H1 (cell line): ENCODE measurements around the gene TEN1. TPM values are rescaled to one million over a fixed set of nuclear protein-coding genes. Genes with fewer than 3 reads are reported as not detected.

Experiments
- CTCF ChIA-PET: fragments of 300-600 bp; sonication (Branson Sonifier 250); formaldehyde crosslinking; loops from one replicate; lab custom pipeline; 2021; ENCODE audit not compliant: partially characterized antibody; lab: Charles Lee
- POLR2A ChIA-PET: fragments of 300-600 bp; sonication (Branson Sonifier 250); formaldehyde crosslinking; loops from one replicate; lab custom pipeline; 2021; ENCODE audit warnings: inconsistent platforms; ENCODE audit not compliant: partially characterized antibody; lab: Charles Lee
- DNase-seq, 2 experiments: peaks; one replicate each; pipeline versions ENCODE4 v3.0.0 to v3.0.0-alpha.2; 2010 to 2022; ENCODE audit warnings: low spot score in 2 of 2, low read depth in 1 of 2, mixed read lengths in 1 of 2
- FAIRE-seq: peaks from 2 replicates; lab custom pipeline; 2011; peaks lifted over from hg19 to GRCh38; lab: Jason Lieb, UNC
- H2AFZ ChIP-seq: 2 replicates; pipeline ENCODE4 v1.8.1; 2012; ENCODE audit warnings: low read length, inconsistent platforms
- H2AK5ac ChIP-seq: 2 replicates; pipeline ENCODE4 v1.6.1; 2013; ENCODE audit warnings: low read depth, low read length
- H2BK120ac ChIP-seq: replicated peaks from 2 replicates; pipeline ENCODE3; 2013; ENCODE audit warnings: low read depth, low read length, inconsistent platforms
- H2BK12ac ChIP-seq: 2 replicates; pipeline ENCODE4 v1.6.1; 2013; ENCODE audit warnings: low read depth, low read length
- H2BK15ac ChIP-seq: 2 replicates; pipeline ENCODE4 v1.6.1; 2013; ENCODE audit warnings: low read length
- H2BK20ac ChIP-seq: 2 replicates; pipeline ENCODE4 v1.6.1; 2013; ENCODE audit warnings: low read length
- H2BK5ac ChIP-seq: 2 replicates; pipeline ENCODE4 v1.6.1; 2013; ENCODE audit warnings: low read depth, low read length
- H3K14ac ChIP-seq: 2 replicates; pipeline ENCODE4 v1.6.1; 2013; ENCODE audit warnings: inconsistent platforms; ENCODE audit not compliant: insufficient read length
- H3K18ac ChIP-seq: 2 replicates; pipeline ENCODE4 v1.6.1; 2013; ENCODE audit warnings: low read length; ENCODE audit errors: extremely low read depth
- H3K23ac ChIP-seq: 2 replicates; pipeline ENCODE4 v1.6.1; 2013; ENCODE audit warnings: inconsistent platforms; ENCODE audit not compliant: insufficient read length
- H3K23me2 ChIP-seq: 2 replicates; pipeline ENCODE4 v1.6.1; 2013; ENCODE audit warnings: low read depth, low read length
- H3K27ac ChIP-seq: 2 replicates; pipeline ENCODE4 v1.6.1; 2011; ENCODE audit warnings: low read depth, low read length, inconsistent platforms
- H3K27me3 ChIP-seq, 4 experiments: replicated peaks in 1 of 4; 1 replicate in 1 of 4; 2 replicates in 3 of 4; pipeline versions ENCODE4 v1.6.1 to v1.8.1; 2011 to 2013; ENCODE audit warnings: low read length in 3 of 4, mild to moderate bottlenecking in 3 of 4, inconsistent platforms in 2 of 4, mixed read lengths in 2 of 4, moderate library complexity in 1 of 4; ENCODE audit not compliant: control insufficient read depth in 3 of 4, insufficient read depth in 3 of 4; ENCODE audit errors: extremely low read depth in 1 of 4
- H3K36me3 ChIP-seq, 4 experiments: 2 replicates each; pipeline versions ENCODE4 v1.6.1 to v1.8.1; 2011 to 2013; ENCODE audit warnings: mild to moderate bottlenecking in 4 of 4, low read length in 3 of 4, moderate library complexity in 2 of 4, control low read depth in 1 of 4, inconsistent platforms in 1 of 4; ENCODE audit not compliant: insufficient read depth in 4 of 4, control insufficient read depth in 2 of 4
- H3K4ac ChIP-seq: replicated peaks from 2 replicates; pipeline ENCODE3; 2013; ENCODE audit warnings: low read length, low read depth, mixed read lengths, inconsistent platforms; ENCODE audit not compliant: insufficient read length
- H3K4me1 ChIP-seq, 4 experiments: replicated peaks in 1 of 4; 1 replicate in 1 of 4; 2 replicates in 3 of 4; pipeline versions ENCODE4 v1.6.1 to v1.8.1; 2011 to 2013; ENCODE audit warnings: low read length in 3 of 4, inconsistent platforms in 2 of 4, mixed read lengths in 1 of 4; ENCODE audit not compliant: insufficient read depth in 4 of 4, control insufficient read depth in 3 of 4
- H3K4me2 ChIP-seq, 2 experiments: 2 replicates each; pipeline versions ENCODE4 v1.6.1 to v1.8.1; 2011 to 2013; ENCODE audit warnings: low read depth in 2 of 2, low read length in 2 of 2, control low read depth in 1 of 2, inconsistent platforms in 1 of 2, mild to moderate bottlenecking in 1 of 2; ENCODE audit not compliant: insufficient read depth in 1 of 2
- H3K4me3 ChIP-seq, 4 experiments: fragments of 200-600, 300-600 bp in 1 of 4; sonication (generic), shearing (Covaris generic), sonication (Bioruptor Twin) in 1 of 4; 2 replicates each; pipeline versions ENCODE4 v1.5.1 to v1.8.1; 2011 to 2016; ENCODE audit warnings: low read length in 4 of 4, low read depth in 3 of 4, control low read depth in 2 of 4, inconsistent platforms in 2 of 4, mild to moderate bottlenecking in 2 of 4, mixed read lengths in 1 of 4, moderate library complexity in 1 of 4; ENCODE audit not compliant: insufficient read depth in 2 of 4; ENCODE audit errors: extremely low read depth in 1 of 4
- H3K56ac ChIP-seq: replicated peaks from 2 replicates; pipeline ENCODE3; 2013; ENCODE audit warnings: low read depth, mild to moderate bottlenecking, mixed read lengths, low read length, inconsistent platforms; ENCODE audit not compliant: insufficient read length
- H3K79me1 ChIP-seq: 2 replicates; pipeline ENCODE4 v1.6.1; 2013; ENCODE audit warnings: low read depth, low read length, control low read depth
- H3K79me2 ChIP-seq, 2 experiments: 2 replicates each; pipeline versions ENCODE4 v1.6.1 to v1.8.1; 2012 to 2013; ENCODE audit warnings: low read length in 2 of 2, mild to moderate bottlenecking in 2 of 2, inconsistent platforms in 1 of 2; ENCODE audit not compliant: insufficient read depth in 2 of 2, control insufficient read depth in 1 of 2
- H3K9ac ChIP-seq, 4 experiments: replicated peaks in 1 of 4; 1 replicate in 1 of 4; 2 replicates in 3 of 4; pipeline versions ENCODE4 v1.6.1 to v1.8.1; 2011 to 2013; ENCODE audit warnings: low read depth in 3 of 4, low read length in 3 of 4, control low read depth in 2 of 4, mild to moderate bottlenecking in 2 of 4, moderate library complexity in 2 of 4, inconsistent platforms in 1 of 4; ENCODE audit errors: extremely low read depth in 1 of 4
- H3K9me3 ChIP-seq, 2 experiments: 2 replicates each; pipeline versions ENCODE4 v1.6.1 to v1.8.1; 2012 to 2013; ENCODE audit warnings: mild to moderate bottlenecking in 2 of 2, moderate library complexity in 2 of 2, control low read depth in 1 of 2, inconsistent platforms in 1 of 2, low read depth in 1 of 2, low read length in 1 of 2, mixed read lengths in 1 of 2; ENCODE audit not compliant: insufficient read depth in 2 of 2
- H4K20me1 ChIP-seq, 2 experiments: replicated peaks in 1 of 2; 2 replicates each; pipeline versions ENCODE3 to v1.8.1; 2011 to 2013; ENCODE audit warnings: inconsistent platforms in 2 of 2, low read length in 2 of 2, mild to moderate bottlenecking in 1 of 2; ENCODE audit not compliant: insufficient read depth in 2 of 2, control insufficient read depth in 1 of 2
- H4K5ac ChIP-seq: 2 replicates; pipeline ENCODE4 v1.6.1; 2013; ENCODE audit warnings: low read length, low read depth, mixed read lengths, inconsistent platforms; ENCODE audit not compliant: insufficient read length
- H4K8ac ChIP-seq: 2 replicates; pipeline ENCODE4 v1.8.0; 2013; ENCODE audit warnings: mild to moderate bottlenecking, moderate library complexity, low read length, inconsistent platforms; ENCODE audit not compliant: insufficient read depth; ENCODE audit errors: extremely low read depth
- H4K91ac ChIP-seq: replicated peaks from 2 replicates; pipeline ENCODE3; 2013; ENCODE audit warnings: low read length, mixed read lengths, inconsistent platforms; ENCODE audit not compliant: insufficient read length
- CBX8 ChIP-seq: fragments of 300-800, 300-1000 bp; sonication (generic); IDR thresholded peaks from 2 replicates; pipeline ENCODE4 v1.7.1; 2016; ENCODE audit warnings: low read depth, low read length, borderline replicate concordance
- RAD21 ChIP-seq, 2 experiments: IDR thresholded peaks in 1 of 2; conservative IDR thresholded peaks in 1 of 2; 2 replicates each; pipeline ENCODE4 v1.6.1; 2011; ENCODE audit warnings: low read depth in 2 of 2, low read length in 2 of 2, improper control_type of control experiment in 1 of 2, inconsistent platforms in 1 of 2, mild to moderate bottlenecking in 1 of 2, moderate library complexity in 1 of 2
- RFX5 ChIP-seq: IDR thresholded peaks from 2 replicates; pipeline ENCODE4 v1.6.1; 2011; ENCODE audit warnings: low read depth, low read length, improper control_type of control experiment, borderline replicate concordance
- SAP30 ChIP-seq: fragments of 300-600 bp; sonication (generic); IDR thresholded peaks from 2 replicates; pipeline ENCODE4 v1.7.1; 2012; ENCODE audit warnings: low read length, moderate library complexity, mild to moderate bottlenecking, inconsistent platforms; ENCODE audit not compliant: insufficient read depth, insufficient replicate concordance
- SP4 ChIP-seq: IDR thresholded peaks from 2 replicates; pipeline ENCODE4 v1.6.1; 2012; ENCODE audit warnings: low read length, inconsistent platforms
- WGBS, 2 experiments: shearing (Covaris generic) in 1 of 2; methylation state at CpG; one replicate each; pipeline versions ENCODE4 v1.1.6 to v1.1.7; 2013 to 2015; ENCODE audit warnings: low lambda C conversion rate in 2 of 2, mixed read lengths in 2 of 2, inconsistent platforms in 1 of 2, low coverage in 1 of 2, missing lambda C conversion rate in 1 of 2; ENCODE audit not compliant: insufficient replicate concordance in 2 of 2, insufficient coverage in 1 of 2, insufficient read length in 1 of 2; ENCODE audit errors: extremely low coverage in 1 of 2, missing lambda C conversion rate in 1 of 2; 5-methylcytosine and 5-hydroxymethylcytosine counted together
- polyA plus RNA-seq, 7 experiments: library from polyadenylated mRNA; depleted of rRNA in 3 of 7; stranded (reverse) in 5 of 7; unstranded in 2 of 7; fragments of >200 nt in 5 of 7; fragments of 200-250 nt in 2 of 7; gene quantifications; 1 replicate in 5 of 7; 2 replicates in 1 of 7; 4 replicates in 1 of 7; pipeline versions ENCODE4 v1.2.1 to v1.2.3, GENCODE V29; 2011 to 2013; ENCODE audit warnings: missing spikeins in 2 of 7, mixed read lengths in 2 of 7
- total RNA-seq: library from RNA; stranded (reverse); fragmentation: NEBNext Ultra II Directional; extraction: Animal tissue kit (Norgen Biotek cat#: 25700); gene quantifications from 2 replicates; pipeline ENCODE4 v1.2.1, GENCODE V29; 2021
- TF ChIP-seq, protein P1 (sequence below): IDR thresholded peaks from 2 replicates; pipeline ENCODE4 v1.6.1; 2011; ENCODE audit warnings: low read depth, mild to moderate bottlenecking, low read length; ENCODE audit not compliant: insufficient read depth

Gene TEN1
- total and polyA plus RNA-seq, 2 of the 8 experiments (the other 6 are each of a cell fraction or from before 2014, with no cell fraction given) = 15.9 to 18.7 TPM

DNA sequence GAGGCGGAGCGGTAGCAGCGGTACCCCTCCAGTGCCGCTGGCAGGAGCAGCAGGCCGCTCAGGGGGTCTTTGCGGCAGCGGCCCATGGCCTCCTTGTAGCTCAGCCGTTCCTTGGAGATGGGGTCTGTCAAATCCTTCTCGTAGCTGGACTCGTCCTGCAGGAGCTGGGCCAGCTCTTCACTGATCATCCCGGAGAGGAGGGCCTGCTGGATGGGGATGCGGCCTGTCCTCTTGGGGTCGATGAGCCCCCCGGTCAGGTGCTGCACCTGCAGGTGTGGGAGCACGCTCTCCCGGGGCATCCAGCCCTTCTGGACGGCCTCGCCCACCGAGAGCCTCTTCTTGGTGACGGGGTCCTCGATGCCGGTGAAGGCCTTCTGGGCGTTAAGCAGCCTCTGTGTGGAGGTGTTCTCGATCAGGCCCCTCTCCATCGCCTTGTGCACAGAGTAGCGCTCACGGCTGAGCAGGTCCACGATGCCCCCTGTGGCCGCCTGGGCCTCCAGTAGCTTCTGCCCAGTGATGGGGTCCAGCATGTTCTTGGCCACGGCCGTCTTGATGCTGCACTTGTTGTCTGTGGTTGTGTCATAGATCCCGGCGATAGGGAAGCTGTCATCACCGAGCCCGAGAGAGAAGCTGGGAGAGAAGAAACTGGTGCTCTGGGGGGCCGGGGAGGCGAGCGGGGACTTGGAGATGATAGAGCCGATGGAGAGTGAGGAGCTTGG, 28.2 kb downstream of the TEN1 start:
- WGBS, 2 experiments = 94% methylated on average over 38 of the region's 39 CpGs; no CpG with 5 or more reads in 1 of the 2 experiments
- ChIA-PET POLR2A (interaction anchor here (1.0 to 1.5 kb wide), 5 partner anchors 9 to 111 kb away, joined by 4 to 5 read pairs (median 4); partner anchors contain the start of gene TRIM65), CTCF (interaction anchor here (0.7 to 32.0 kb wide), 17 partner anchors 5 to 294 kb away, joined by 3 to 885 read pairs (median 4); partner anchors contain the start of genes CDK3, EVPL, MRPL38 and TRIM65)
- no peak overlapping the region for H3K14ac ChIP-seq
- no peak overlapping the region for H2AK5ac ChIP-seq
- TF ChIP-seq CBX8 = no peak
- TF ChIP-seq SP4 = no peak
- TF ChIP-seq, protein P1, sequence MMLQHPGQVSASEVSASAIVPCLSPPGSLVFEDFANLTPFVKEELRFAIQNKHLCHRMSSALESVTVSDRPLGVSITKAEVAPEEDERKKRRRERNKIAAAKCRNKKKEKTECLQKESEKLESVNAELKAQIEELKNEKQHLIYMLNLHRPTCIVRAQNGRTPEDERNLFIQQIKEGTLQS = no peak
- no peak for TF ChIP-seq SAP30
- TF ChIP-seq RFX5 = no peak
- no peak for TF ChIP-seq RAD21 (IDR thresholded peaks at IDR 0.05 in 1 of 2, conservative IDR thresholded peaks at IDR 0.05 in 1 of 2; ENCODE audit: low read depth in 2 of 2, low read length in 2 of 2)
- TF ChIP-seq, all 59 proteins: peak for 0
- Histone ChIP-seq H2BK5ac (no peak overlapping the region), H4K20me1 (no peaks in the 10 kb centered on the region), H3K23me2 (no peaks in the 10 kb centered on the region), H3K56ac (no peak overlapping the region), H2BK120ac (no peak overlapping the region), H2AFZ (no peak overlapping the region), H3K79me2 (no peaks in the 10 kb centered on the region), H3K27ac (no peak overlapping the region), H2BK15ac (no peak overlapping the region), H3K18ac (no peak overlapping the region), H3K27me3 (no peaks in the 10 kb centered on the region), H3K9ac (no peak overlapping the region), H4K5ac (no peak overlapping the region), H3K79me1 (no peaks in the 10 kb centered on the region), H3K4me1 (no peaks in the 10 kb centered on the region), H3K9me3 (no peaks in the 10 kb centered on the region; a peak in 1 of 4 replicates), H4K91ac (no peak overlapping the region), H3K4me2 (no peak overlapping the region), H3K4ac (no peak overlapping the region), H2BK20ac (no peak overlapping the region), H3K4me3 (no peak overlapping the region), H3K36me3 (no peaks in the 10 kb centered on the region; a peak in 1 of 8 replicates), H4K8ac (no peak overlapping the region), H3K23ac (no peak overlapping the region), H2BK12ac (no peak overlapping the region)
- FAIRE-seq (no peak), DNase-seq (no peak)
